Fibroblast of mammary gland (primary cell): Measurements from ENCODE around the gene CCM2.

Source experiments
- DNase-seq: peaks from one replicate; pipeline ENCODE4 v3.0.0-alpha.2; 2010; ENCODE audit warnings: low read depth
- H3K4me3 ChIP-seq: 2 replicates; pipeline ENCODE4 v1.5.1; 2011; ENCODE audit warnings: low read depth, mild to moderate bottlenecking, low read length, moderate library complexity; ENCODE audit not compliant: control insufficient read depth
- TF ChIP-seq, protein P1 (sequence below): conservative IDR thresholded peaks from 2 replicates; pipeline ENCODE4 v1.5.1; 2011; ENCODE audit warnings: low read depth, low read length, inconsistent platforms; ENCODE audit not compliant: control insufficient read depth, insufficient read depth

The CCM2 gene

GRCh38 chr7:45066409-45066808, 66.4 kb downstream of the CCM2 start:
- no peak overlapping the region for H3K4me3 ChIP-seq
- DNase-seq, result no peak
- TF ChIP-seq, protein P1, sequence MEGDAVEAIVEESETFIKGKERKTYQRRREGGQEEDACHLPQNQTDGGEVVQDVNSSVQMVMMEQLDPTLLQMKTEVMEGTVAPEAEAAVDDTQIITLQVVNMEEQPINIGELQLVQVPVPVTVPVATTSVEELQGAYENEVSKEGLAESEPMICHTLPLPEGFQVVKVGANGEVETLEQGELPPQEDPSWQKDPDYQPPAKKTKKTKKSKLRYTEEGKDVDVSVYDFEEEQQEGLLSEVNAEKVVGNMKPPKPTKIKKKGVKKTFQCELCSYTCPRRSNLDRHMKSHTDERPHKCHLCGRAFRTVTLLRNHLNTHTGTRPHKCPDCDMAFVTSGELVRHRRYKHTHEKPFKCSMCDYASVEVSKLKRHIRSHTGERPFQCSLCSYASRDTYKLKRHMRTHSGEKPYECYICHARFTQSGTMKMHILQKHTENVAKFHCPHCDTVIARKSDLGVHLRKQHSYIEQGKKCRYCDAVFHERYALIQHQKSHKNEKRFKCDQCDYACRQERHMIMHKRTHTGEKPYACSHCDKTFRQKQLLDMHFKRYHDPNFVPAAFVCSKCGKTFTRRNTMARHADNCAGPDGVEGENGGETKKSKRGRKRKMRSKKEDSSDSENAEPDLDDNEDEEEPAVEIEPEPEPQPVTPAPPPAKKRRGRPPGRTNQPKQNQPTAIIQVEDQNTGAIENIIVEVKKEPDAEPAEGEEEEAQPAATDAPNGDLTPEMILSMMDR, result no peak

DNA sequence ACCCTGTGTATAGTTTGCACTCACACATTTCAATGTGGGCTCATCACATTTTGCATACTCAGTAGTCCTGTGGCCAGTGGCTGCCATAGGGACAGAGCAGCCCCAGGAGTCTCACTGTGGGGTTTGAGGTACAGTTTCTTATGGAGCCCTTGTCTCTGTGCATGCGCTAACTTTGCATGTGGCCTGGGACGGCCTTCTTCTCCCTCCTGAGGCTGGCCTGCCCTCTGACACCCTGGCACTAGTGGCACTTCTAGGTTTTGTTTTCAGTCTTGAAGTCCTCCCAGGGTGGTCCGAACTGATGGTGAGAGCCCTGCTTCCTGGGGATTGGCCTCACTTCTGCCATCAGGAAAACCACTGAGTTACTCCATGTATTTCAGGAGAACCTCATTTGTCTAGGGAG, 67.6 kb downstream of the CCM2 start:
- no peak overlapping the region for H3K4me3 ChIP-seq
- no peak for DNase-seq
- TF ChIP-seq, protein P1, result no peak

DNA sequence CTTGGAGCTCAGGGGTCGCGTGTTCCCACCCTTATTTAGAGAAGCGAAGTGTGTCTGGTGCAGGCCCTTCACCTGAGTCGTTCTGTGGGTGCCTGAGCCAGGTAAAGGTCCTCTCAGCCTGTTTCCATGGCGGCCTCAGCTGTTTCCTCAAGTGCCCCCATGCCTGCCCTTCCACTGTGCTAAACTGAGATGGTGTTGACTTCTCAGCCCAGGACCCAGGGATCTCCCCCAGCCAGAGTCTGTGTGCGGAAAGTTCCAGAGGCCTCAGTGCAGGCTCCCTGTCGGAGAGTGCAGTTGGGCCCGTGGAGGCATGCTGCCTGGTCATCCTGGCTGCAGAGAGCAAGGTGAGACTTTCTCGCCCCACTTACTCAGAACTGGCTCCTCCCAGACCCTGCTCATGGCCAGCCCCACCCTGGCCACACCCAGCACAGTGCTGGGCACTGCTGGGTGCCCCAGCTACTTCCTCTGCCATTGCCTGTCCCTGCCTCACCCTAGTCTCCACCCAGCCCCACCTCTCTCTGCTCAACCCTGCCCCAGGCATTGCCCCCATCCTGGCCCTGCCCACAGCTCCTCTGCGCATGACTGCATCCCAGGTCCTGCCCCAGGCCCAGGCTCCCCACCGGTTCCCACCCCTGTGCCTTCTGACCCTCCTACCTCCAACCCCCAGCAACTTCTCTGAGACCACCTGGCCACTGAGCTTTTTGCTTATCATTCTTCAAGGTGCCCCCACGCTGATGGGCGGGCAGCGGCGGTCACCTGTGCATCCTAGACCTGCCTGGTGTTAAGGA, 68.4 kb downstream of the CCM2 start:
- no peak overlapping the region for H3K4me3 ChIP-seq
- TF ChIP-seq, protein P1, result no peak
- DNase-seq, result no peak

DNA sequence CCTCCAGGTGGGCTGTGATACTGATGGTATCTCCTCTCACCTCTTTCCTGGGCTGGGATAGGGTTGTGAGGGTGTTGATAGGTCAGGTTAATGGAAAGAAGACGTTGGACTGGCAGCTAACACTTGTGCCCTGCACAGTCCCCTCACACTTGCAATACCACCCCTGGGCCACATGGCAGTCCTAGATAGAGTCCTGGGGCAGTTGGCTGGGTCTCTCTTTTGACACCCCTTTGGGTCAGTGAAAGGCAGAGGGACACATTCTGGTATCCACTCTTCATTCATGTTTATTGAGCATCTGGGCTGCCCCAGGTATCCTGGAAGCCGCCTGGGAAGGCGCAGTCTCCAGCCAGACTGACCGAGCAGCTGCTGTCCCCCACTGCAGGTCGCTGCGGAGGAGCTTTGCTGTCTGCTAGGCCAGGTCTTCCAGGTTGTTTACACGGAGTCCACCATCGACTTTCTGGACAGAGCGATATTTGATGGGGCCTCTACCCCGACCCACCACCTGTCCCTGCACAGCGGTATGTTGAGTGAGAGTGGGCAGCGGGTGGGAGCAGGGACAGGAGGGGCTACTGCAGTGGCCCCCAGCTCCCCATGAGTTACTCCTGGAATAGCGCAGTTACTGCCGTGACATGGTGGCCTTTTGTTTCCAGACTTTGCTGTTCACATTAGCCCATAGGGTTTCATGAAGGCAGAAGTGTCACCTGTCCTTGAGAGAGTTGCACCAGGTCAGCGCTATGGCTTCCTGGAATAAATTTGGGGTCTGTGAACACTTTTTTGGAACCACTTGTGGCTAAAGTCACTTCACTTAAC, 69.6 kb downstream of the CCM2 start:
- TF ChIP-seq, protein P1, result no peak
- no peak overlapping the region for H3K4me3 ChIP-seq
- DNase-seq, result no peak

- no peak overlapping the region for H3K4me3 ChIP-seq
- TF ChIP-seq, protein P1, result no peak
- no peak for DNase-seq
Measured at GRCh38 chr7:45070254-45070642, 70.2 kb downstream of the CCM2 start.

GRCh38 chr7:45071528-45071927, 71.5 kb downstream of the CCM2 start:
- peak; percentile 27 for DNase-seq
- TF ChIP-seq, protein P1, result no peak
- H3K4me3 ChIP-seq, result no peak overlapping the region
